OCI-LY1 (cell line): ENCODE data around the gene UBA52.

Source experiments
- H2AFZ ChIP-seq: fragments of 200-600 bp; sonication (generic), shearing (Covaris generic); 2 replicates; pipeline ENCODE4 v1.6.0; 2014; ENCODE audit warnings: antibody characterized with exemption, mild to moderate bottlenecking, low read length
- H3F3A ChIP-seq: fragments of 200-600 bp; sonication (generic), shearing (Covaris generic); 2 replicates; pipeline ENCODE4 v1.6.0; 2014; ENCODE audit warnings: mild to moderate bottlenecking, antibody characterized with exemption, low read length, moderate library complexity; ENCODE audit not compliant: insufficient read depth
- H3K27ac ChIP-seq: fragments of 200-600 bp; sonication (generic); 2 replicates; pipeline ENCODE4 v1.5.1; 2014; ENCODE audit warnings: low read length, mixed run types, mild to moderate bottlenecking, low read depth; ENCODE audit not compliant: poor library complexity, severe bottlenecking
- H3K27me3 ChIP-seq: fragments of 200-600 bp; sonication (generic); 2 replicates; pipeline ENCODE4 v1.6.0; 2014; ENCODE audit warnings: antibody characterized with exemption, mild to moderate bottlenecking, low read length, moderate library complexity; ENCODE audit not compliant: insufficient read depth
- H3K36me3 ChIP-seq: fragments of 200-600 bp; sonication (generic); 2 replicates; pipeline ENCODE4 v1.6.1; 2014; ENCODE audit warnings: mild to moderate bottlenecking, antibody characterized with exemption, low read length, moderate library complexity, mixed read lengths; ENCODE audit not compliant: insufficient read depth
- H3K4me1 ChIP-seq: fragments of 200-600 bp; sonication (generic); 2 replicates; pipeline ENCODE4 v1.5.1; 2014; ENCODE audit warnings: mild to moderate bottlenecking, low read length, moderate library complexity; ENCODE audit not compliant: insufficient read depth, severe bottlenecking
- H3K4me2 ChIP-seq: fragments of 200-600 bp; sonication (generic), shearing (Covaris generic); 2 replicates; pipeline ENCODE4 v1.6.1; 2014; ENCODE audit warnings: low read length
- H3K4me3 ChIP-seq: fragments of 200-600 bp; sonication (generic); 2 replicates; pipeline ENCODE4 v1.5.1; 2014; ENCODE audit warnings: low read length, low read depth, mild to moderate bottlenecking, mixed read lengths; ENCODE audit not compliant: poor library complexity, severe bottlenecking
- H3K79me2 ChIP-seq: fragments of 200-600 bp; shearing (Covaris generic); 2 replicates; pipeline ENCODE4 v1.6.1; 2016; ENCODE audit warnings: mixed run types, low read length, mixed read lengths; ENCODE audit not compliant: insufficient read depth
- H3K9ac ChIP-seq: fragments of 200-600 bp; sonication (generic), shearing (Covaris generic); 2 replicates; pipeline ENCODE4 v1.6.1; 2014; ENCODE audit warnings: mild to moderate bottlenecking, low read length, mixed read lengths
- H3K9me2 ChIP-seq: fragments of 200-600 bp; sonication (generic), shearing (Covaris generic); 2 replicates; pipeline ENCODE4 v1.6.1; 2014; ENCODE audit warnings: low read depth, mild to moderate bottlenecking, low read length, mixed read lengths
- H3K9me3 ChIP-seq: fragments of 200-600 bp; shearing (Covaris generic); 2 replicates; pipeline ENCODE4 v1.6.1; 2014; ENCODE audit warnings: low read length, mixed read lengths
- H4K20me1 ChIP-seq: fragments of 200-600 bp; sonication (generic), shearing (Covaris generic); 2 replicates; pipeline ENCODE4 v1.6.0; 2016; ENCODE audit warnings: mild to moderate bottlenecking, low read length; ENCODE audit not compliant: insufficient read depth
- EZH2 ChIP-seq: fragments of 200-600 bp; sonication (generic), shearing (Covaris generic); IDR thresholded peaks from 2 replicates; pipeline ENCODE4 v1.8.0; 2017; ENCODE audit warnings: borderline replicate concordance, mixed run types, mild to moderate bottlenecking, antibody characterized with exemption, low read length, moderate library complexity, mixed read lengths
- TF ChIP-seq, protein P1 (sequence below): fragments of 200-600 bp; sonication (generic), shearing (Covaris generic); IDR thresholded peaks from 2 replicates; pipeline ENCODE4 v1.5.1; 2017; ENCODE audit warnings: mild to moderate bottlenecking, antibody characterized with exemption, low read length, moderate library complexity, mixed read lengths

Gene UBA52

GRCh38 chr19:18608805-18609716 lies 37.4 kb downstream of the UBA52 start:
- H3K27ac ChIP-seq: no peak overlapping the region
- no peaks in the 10 kb centered on the region for H3K36me3 ChIP-seq
- H3K9me2 ChIP-seq: no peaks in the 10 kb centered on the region
- no peak overlapping the region for H2AFZ ChIP-seq
- H3K4me2 ChIP-seq: no peak overlapping the region
- no peaks in the 10 kb centered on the region for H3K4me1 ChIP-seq
- H3K79me2 ChIP-seq: no peaks in the 10 kb centered on the region
- H3F3A ChIP-seq: no peaks in the 10 kb centered on the region
- peaks cover 23% of the 10 kb centered on the region for H3K27me3 ChIP-seq
- no peaks in the 10 kb centered on the region for H3K9me3 ChIP-seq
- H3K9ac ChIP-seq: no peak overlapping the region
- no peaks in the 10 kb centered on the region for H4K20me1 ChIP-seq
- TF ChIP-seq EZH2: no peak
- TF ChIP-seq, protein P1, sequence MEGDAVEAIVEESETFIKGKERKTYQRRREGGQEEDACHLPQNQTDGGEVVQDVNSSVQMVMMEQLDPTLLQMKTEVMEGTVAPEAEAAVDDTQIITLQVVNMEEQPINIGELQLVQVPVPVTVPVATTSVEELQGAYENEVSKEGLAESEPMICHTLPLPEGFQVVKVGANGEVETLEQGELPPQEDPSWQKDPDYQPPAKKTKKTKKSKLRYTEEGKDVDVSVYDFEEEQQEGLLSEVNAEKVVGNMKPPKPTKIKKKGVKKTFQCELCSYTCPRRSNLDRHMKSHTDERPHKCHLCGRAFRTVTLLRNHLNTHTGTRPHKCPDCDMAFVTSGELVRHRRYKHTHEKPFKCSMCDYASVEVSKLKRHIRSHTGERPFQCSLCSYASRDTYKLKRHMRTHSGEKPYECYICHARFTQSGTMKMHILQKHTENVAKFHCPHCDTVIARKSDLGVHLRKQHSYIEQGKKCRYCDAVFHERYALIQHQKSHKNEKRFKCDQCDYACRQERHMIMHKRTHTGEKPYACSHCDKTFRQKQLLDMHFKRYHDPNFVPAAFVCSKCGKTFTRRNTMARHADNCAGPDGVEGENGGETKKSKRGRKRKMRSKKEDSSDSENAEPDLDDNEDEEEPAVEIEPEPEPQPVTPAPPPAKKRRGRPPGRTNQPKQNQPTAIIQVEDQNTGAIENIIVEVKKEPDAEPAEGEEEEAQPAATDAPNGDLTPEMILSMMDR: no peak
- no peak overlapping the region for H3K4me3 ChIP-seq

DNA sequence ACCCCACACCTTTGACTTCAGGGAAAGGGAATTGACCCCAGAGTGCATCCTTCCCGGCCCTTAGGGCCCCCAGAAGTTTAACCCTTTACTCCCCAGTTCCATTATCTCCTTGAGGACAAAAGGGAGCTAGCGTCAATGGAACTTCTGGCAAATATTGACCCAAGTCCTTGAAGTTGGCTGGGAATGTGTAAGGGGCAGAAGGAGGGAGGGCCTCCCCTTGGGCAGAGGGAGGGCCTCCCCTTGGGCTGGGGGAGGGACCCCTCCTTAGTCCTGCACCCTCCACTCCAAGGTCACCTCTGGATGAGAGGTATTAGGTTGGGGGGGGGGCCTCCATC lies 38.0 kb downstream of the UBA52 start:
- Histone ChIP-seq H3K27me3 (peaks cover 17% of the 10 kb centered on the region), H3K9ac (no peak overlapping the region), H3K9me3 (no peaks in the 10 kb centered on the region), H3F3A (no peaks in the 10 kb centered on the region), H3K36me3 (no peaks in the 10 kb centered on the region), H3K4me2 (no peak overlapping the region), H2AFZ (no peak overlapping the region), H3K9me2 (no peaks in the 10 kb centered on the region), H3K4me3 (no peak overlapping the region), H3K79me2 (no peaks in the 10 kb centered on the region), H4K20me1 (no peaks in the 10 kb centered on the region), H3K27ac (no peak overlapping the region), H3K4me1 (no peaks in the 10 kb centered on the region)
- TF ChIP-seq, protein P1: no peak
- TF ChIP-seq EZH2: no peak

DNA sequence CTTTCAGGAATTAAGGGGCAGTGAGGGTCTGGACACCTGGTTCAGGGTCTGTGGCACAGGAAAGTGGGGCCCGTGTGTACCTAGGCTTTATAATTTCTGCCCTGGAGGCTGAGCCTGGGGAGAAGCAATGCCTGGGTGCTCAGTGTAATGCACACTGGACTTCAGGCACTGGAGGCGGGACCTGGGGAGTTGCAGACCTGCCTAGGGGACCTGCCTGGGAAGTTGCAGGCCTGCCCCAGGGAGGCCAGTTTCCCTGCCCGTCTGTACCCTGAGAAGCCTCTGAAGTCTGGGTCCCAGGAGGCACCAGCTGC lies 38.5 kb downstream of the UBA52 start:
- Histone ChIP-seq H2AFZ (no peak overlapping the region), H3K9me3 (no peaks in the 10 kb centered on the region), H3F3A (no peaks in the 10 kb centered on the region), H3K4me1 (no peaks in the 10 kb centered on the region), H3K27ac (no peak overlapping the region), H3K4me2 (no peak overlapping the region), H3K4me3 (no peak overlapping the region), H4K20me1 (no peaks in the 10 kb centered on the region), H3K9ac (no peak overlapping the region), H3K9me2 (no peaks in the 10 kb centered on the region), H3K27me3 (peaks cover 17% of the 10 kb centered on the region), H3K79me2 (no peaks in the 10 kb centered on the region), H3K36me3 (no peaks in the 10 kb centered on the region)
- TF ChIP-seq EZH2: no peak
- TF ChIP-seq, protein P1: no peak
